Measurements from ENCODE around the gene PLCB1. TPM values are rescaled to one million over a fixed set of nuclear protein-coding genes. Genes with fewer than 3 reads are reported as not detected.

PLCB1 gene
- total RNA-seq, 1 donor from 2014 or later = 6.3 TPM

DNA sequence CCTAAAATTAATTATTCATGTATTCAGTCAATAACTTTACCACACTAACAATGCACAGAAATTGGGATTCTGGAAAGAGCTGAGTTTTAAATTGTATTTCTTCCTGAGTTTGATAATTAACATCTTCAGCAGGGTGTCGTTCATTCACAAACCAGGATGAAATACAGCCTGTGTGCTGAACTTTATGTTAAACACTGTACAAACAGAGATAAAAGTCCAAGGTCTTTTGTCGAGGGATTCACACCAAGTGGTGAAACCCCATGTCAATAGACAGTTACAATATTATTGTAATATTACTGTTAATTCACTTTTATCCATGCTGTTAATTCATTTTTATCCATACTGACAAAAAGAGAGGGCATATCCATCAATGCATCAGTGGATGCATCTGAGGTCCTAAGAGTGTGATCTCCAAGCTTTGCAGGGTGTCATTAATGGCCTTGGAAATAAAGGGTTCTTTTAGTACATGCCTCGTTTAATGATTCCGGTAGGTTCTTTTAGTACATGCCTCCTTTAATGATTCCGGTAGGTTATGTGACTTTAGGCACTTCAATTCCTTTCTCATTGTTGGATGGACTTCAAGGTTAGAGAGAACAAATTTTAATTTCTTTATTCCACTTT, 234.3 kb downstream of the PLCB1 start:
- ATAC-seq (no peak), DNase-seq (no peak)
- no peaks in the 10 kb centered on the region for H3K9me3 ChIP-seq
- H3K4me1 ChIP-seq = no peaks in the 10 kb centered on the region
- no peaks in the 10 kb centered on the region for H3K36me3 ChIP-seq
- TF ChIP-seq, protein P1, sequence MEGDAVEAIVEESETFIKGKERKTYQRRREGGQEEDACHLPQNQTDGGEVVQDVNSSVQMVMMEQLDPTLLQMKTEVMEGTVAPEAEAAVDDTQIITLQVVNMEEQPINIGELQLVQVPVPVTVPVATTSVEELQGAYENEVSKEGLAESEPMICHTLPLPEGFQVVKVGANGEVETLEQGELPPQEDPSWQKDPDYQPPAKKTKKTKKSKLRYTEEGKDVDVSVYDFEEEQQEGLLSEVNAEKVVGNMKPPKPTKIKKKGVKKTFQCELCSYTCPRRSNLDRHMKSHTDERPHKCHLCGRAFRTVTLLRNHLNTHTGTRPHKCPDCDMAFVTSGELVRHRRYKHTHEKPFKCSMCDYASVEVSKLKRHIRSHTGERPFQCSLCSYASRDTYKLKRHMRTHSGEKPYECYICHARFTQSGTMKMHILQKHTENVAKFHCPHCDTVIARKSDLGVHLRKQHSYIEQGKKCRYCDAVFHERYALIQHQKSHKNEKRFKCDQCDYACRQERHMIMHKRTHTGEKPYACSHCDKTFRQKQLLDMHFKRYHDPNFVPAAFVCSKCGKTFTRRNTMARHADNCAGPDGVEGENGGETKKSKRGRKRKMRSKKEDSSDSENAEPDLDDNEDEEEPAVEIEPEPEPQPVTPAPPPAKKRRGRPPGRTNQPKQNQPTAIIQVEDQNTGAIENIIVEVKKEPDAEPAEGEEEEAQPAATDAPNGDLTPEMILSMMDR (IDR thresholded peaks at IDR 0.05) = no peak
- H3K4me3 ChIP-seq = no peak overlapping the region
- no peaks in the 10 kb centered on the region for H3K27me3 ChIP-seq (ENCODE audit: low read depth)
- intact Hi-C loops (cut with DNase I) = no loop called here
- H3K27ac ChIP-seq = no peak overlapping the region

DNA sequence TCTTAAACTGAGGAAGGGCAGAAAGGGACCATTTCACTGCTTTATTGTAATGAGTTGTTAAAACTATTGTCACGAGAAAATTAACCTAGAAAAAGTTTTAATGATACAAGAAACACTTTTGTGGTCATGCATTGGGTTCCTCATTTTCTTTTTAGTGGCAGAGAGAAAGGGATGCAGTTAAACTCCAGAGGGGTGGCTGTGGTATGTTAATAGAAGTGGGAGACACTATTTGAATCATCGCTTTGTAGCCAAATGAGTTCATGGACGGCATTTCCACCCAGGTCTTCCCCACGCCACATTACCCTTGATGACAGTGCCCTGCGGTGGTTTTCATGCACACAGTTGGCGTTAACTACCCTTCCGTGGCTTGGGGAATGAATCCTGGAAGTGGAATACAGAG, 235.6 kb downstream of the PLCB1 start:
- intact Hi-C loops (cut with DNase I) = no loop called here
- no peak for ATAC-seq
- Histone ChIP-seq H3K27me3 (ENCODE audit: low read depth) (no peaks in the 10 kb centered on the region), H3K36me3 (no peaks in the 10 kb centered on the region), H3K4me1 (no peaks in the 10 kb centered on the region), H3K27ac (no peak overlapping the region), H3K9me3 (no peaks in the 10 kb centered on the region), H3K4me3 (no peak overlapping the region)
- TF ChIP-seq, protein P1 (IDR thresholded peaks at IDR 0.05) = no peak
- DNase-seq = no peak

DNA sequence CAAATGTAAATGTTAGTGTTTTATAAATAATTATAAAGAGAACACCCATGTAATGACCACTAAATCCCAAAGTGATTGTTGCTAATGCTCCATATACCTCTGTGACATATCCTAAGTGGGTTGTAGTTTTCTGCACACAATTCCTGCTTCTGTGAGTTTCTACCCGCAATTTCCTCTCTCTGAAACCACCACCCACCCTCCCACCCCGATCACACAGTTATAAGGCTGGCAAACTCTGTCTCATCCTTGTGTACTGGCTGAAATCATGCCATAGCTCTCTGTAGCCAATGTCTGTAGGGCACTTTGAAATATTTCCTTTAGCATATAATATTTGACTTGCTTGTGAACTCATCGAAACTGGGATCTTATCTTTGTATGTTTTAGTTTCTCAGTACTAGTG, 236.6 kb downstream of the PLCB1 start:
- H3K9me3 ChIP-seq = no peaks in the 10 kb centered on the region
- no peak overlapping the region for H3K27ac ChIP-seq
- no peaks in the 10 kb centered on the region for H3K4me1 ChIP-seq
- intact Hi-C loops (cut with DNase I) = no loop called here
- no peaks in the 10 kb centered on the region for H3K36me3 ChIP-seq
- TF ChIP-seq, protein P1 (IDR thresholded peaks at IDR 0.05) = no peak
- no peaks in the 10 kb centered on the region for H3K27me3 ChIP-seq (ENCODE audit: low read depth)
- H3K4me3 ChIP-seq = no peak overlapping the region
- ATAC-seq (no peak), DNase-seq (no peak)

DNA sequence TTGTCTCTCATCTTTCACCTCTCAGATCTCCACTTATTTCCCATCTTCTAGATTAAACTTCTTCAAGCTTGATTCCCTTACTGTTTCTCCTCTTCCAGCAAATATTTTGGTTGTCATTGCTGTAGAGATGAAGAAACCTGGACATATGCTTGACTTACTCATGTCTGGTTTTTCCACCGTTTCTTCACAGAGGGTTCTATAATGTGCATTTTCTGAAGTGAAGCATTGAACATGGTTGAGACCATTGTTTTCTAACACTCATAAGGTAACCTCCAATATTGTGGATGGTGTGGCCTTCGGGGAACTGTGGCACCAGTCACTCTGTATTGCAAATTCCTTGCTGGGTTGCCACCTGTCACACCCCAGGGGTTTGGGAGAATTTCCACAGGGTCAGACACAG, 237.2 kb downstream of the PLCB1 start:
- Histone ChIP-seq H3K9me3 (no peaks in the 10 kb centered on the region), H3K4me3 (no peak overlapping the region), H3K27me3 (ENCODE audit: low read depth) (no peaks in the 10 kb centered on the region), H3K36me3 (no peaks in the 10 kb centered on the region), H3K4me1 (no peaks in the 10 kb centered on the region), H3K27ac (no peak overlapping the region)
- intact Hi-C loops (cut with DNase I) = no loop called here
- DNase-seq (no peak), ATAC-seq (no peak)
- TF ChIP-seq, protein P1 (IDR thresholded peaks at IDR 0.05) = no peak

DNA sequence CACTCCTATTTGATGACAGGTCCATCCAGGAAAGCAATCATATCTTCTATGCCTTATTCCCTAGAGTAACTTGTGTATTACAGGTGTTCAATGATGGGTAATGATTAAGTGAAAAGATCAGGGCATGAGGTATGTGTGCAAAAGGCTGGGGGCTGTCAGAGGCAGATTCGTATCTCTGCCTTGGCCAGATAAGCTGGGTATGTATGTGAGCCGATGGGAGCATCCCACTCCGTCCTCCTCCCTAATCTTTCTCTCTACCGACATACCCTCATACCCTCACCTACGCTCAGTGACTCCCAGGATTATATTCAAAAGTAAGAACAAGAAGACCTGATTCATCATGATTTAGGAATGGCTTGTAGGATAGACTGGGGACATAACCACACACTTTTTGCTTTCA, 238.7 kb downstream of the PLCB1 start:
- Histone ChIP-seq H3K9me3 (no peaks in the 10 kb centered on the region), H3K27ac (no peak overlapping the region), H3K4me1 (no peaks in the 10 kb centered on the region), H3K27me3 (ENCODE audit: low read depth) (no peaks in the 10 kb centered on the region), H3K36me3 (no peaks in the 10 kb centered on the region), H3K4me3 (no peak overlapping the region)
- intact Hi-C loops (cut with DNase I) = no loop called here
- no peak for DNase-seq
- TF ChIP-seq, protein P1 (IDR thresholded peaks at IDR 0.05) = no peak
- ATAC-seq = no peak
